AG04450 (cell line): Measurements from ENCODE around the gene MRPL48. TPM values are rescaled to one million over a fixed set of nuclear protein-coding genes. Genes with fewer than 3 reads are reported as not detected.
A peak's percentile ranks its signal among the peaks of the same experiment; 100 is the strongest.
"Not testable (repeated sequence)": the region's sequence is repeated elsewhere in the genome, so short reads cannot be mapped to it uniquely, and the experiment has no call there.

Source experiments
- CTCF ChIA-PET: fragments of 300-600, 350-600 bp; formaldehyde crosslinking; extraction: SDS; loops from one replicate; lab custom pipeline; 2022; ENCODE audit warnings: antibody characterized with exemption, inconsistent platforms; lab: Charles Lee
- POLR2A ChIA-PET: fragments of 350-600 bp; formaldehyde crosslinking; extraction: SDS; loops from one replicate; lab custom pipeline; 2021; ENCODE audit warnings: antibody characterized with exemption, inconsistent platforms; lab: Yijun Ruan, JAX
- DNase-seq: peaks from one replicate; pipeline ENCODE4 v3.0.0-alpha.2; 2011; ENCODE audit warnings: low read depth, low spot score
- H3K27ac ChIP-seq: one replicate; pipeline ENCODE4 v1.5.1; 2012; ENCODE audit warnings: low read depth, low read length, control low read depth
- H3K27me3 ChIP-seq: one replicate; pipeline ENCODE4 v1.6.0; 2012; ENCODE audit warnings: low read length; ENCODE audit not compliant: control insufficient read depth, insufficient read depth
- H3K4me3 ChIP-seq: 2 replicates; pipeline ENCODE4 v1.5.1; 2011; ENCODE audit warnings: mild to moderate bottlenecking, low read depth, low read length, control low read depth
- H3K9me3 ChIP-seq: 2 replicates; pipeline ENCODE4 v1.5.1; 2012; ENCODE audit warnings: low read length; ENCODE audit not compliant: control insufficient read depth, insufficient read depth
- polyA plus RNA-seq: library from polyadenylated mRNA; depleted of rRNA; stranded (reverse); fragments of >200 nt; gene quantifications from 2 replicates; pipeline ENCODE4 v1.2.3, GENCODE V29; 2011
- TF ChIP-seq, protein P1 (sequence below): IDR thresholded peaks from 2 replicates; pipeline ENCODE4 v1.5.1; 2011; ENCODE audit warnings: low read depth, low read length, control low read depth, inconsistent platforms

MRPL48 gene
- polyA plus RNA-seq, 1 experiment = 65.7 TPM

DNA sequence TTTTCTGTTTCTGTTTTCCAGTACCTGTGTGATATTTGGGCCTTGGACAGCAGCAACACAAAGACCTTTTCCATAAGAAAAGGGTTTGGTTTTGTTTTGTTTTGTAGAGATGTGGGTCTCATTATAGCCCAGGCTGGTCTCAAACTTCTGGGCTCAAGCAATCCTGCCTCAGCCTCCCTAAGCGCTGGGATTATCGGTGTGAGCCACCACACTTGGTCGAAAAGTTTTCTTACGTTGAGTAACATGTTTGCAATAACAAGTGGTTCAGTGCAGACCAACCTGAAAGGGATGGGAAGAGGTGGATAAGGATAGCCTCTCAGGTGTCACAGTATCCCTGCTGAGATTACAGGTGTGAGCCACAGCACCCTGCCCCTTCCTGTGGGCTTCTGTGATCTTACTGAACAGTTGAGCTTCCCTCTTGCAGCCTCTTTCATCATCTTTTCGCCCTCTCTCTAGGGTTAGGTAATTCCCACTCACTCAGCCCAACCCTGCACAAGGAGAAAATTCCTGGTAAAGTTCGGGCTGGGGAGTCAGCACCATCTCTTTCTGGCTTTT lies 3.5 kb upstream of the MRPL48 start:
- TF ChIP-seq, protein P1, sequence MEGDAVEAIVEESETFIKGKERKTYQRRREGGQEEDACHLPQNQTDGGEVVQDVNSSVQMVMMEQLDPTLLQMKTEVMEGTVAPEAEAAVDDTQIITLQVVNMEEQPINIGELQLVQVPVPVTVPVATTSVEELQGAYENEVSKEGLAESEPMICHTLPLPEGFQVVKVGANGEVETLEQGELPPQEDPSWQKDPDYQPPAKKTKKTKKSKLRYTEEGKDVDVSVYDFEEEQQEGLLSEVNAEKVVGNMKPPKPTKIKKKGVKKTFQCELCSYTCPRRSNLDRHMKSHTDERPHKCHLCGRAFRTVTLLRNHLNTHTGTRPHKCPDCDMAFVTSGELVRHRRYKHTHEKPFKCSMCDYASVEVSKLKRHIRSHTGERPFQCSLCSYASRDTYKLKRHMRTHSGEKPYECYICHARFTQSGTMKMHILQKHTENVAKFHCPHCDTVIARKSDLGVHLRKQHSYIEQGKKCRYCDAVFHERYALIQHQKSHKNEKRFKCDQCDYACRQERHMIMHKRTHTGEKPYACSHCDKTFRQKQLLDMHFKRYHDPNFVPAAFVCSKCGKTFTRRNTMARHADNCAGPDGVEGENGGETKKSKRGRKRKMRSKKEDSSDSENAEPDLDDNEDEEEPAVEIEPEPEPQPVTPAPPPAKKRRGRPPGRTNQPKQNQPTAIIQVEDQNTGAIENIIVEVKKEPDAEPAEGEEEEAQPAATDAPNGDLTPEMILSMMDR = no peak
- H3K4me3 ChIP-seq = no peak overlapping the region
- no peaks in the 10 kb centered on the region for H3K9me3 ChIP-seq
- ChIA-PET CTCF (no interaction called here), POLR2A (no interaction called here)
- no peaks in the 10 kb centered on the region for H3K27me3 ChIP-seq
- DNase-seq = no peak
- H3K27ac ChIP-seq = no peak overlapping the region

DNA sequence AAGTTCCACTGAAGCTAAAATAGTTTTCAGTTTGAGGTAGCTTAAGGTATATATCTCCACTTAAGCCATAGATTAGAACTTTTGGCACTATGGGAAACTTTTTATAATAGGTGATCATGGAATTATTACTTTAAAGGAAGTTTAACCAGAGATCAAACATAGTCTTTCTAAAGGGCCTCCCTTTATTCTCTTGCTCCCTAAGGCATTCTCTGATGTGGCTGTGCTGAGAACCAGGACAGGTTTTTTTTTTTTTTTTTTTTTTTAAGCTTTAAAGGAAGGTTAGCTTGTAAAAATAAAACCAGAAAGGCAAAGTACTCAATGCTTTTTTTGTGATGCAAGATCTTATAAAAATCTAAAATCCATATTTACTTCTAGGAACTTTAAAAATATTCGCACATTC lies 2.9 kb upstream of the MRPL48 start:
- Histone ChIP-seq H3K27ac (no peak overlapping the region), H3K4me3 (no peak overlapping the region), H3K9me3 (no peaks in the 10 kb centered on the region), H3K27me3 (no peaks in the 10 kb centered on the region)
- ChIA-PET CTCF (no interaction called here), POLR2A (no interaction called here)
- TF ChIP-seq, protein P1 = no peak
- no peak for DNase-seq

DNA sequence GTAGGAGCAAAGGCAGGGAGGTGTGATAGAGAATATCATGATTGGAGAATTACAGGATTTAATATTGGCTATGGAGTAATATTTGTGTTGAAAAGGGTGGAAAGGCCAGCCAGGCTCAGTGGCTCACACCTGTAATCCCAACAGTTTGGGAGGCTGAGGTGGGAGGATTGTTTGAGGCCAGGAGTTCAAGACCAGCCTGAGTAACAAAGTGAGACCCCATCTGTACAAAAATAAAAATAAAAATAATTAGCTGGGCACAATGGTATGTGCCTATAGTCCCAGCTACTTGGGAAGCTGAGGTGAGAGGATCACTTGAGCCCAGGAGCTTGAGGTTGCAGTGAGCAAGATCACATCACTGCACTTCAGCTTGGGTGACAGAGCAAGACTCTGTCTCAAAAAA lies 2.2 kb upstream of the MRPL48 start:
- not testable (repeated sequence) for H3K27ac ChIP-seq, H3K4me3 ChIP-seq
- CTCF ChIA-PET = interaction anchor here (0.6 kb wide), 1 partner anchor 353 kb away, joined by 4 read pairs; no protein-coding TSS in a partner anchor

DNA sequence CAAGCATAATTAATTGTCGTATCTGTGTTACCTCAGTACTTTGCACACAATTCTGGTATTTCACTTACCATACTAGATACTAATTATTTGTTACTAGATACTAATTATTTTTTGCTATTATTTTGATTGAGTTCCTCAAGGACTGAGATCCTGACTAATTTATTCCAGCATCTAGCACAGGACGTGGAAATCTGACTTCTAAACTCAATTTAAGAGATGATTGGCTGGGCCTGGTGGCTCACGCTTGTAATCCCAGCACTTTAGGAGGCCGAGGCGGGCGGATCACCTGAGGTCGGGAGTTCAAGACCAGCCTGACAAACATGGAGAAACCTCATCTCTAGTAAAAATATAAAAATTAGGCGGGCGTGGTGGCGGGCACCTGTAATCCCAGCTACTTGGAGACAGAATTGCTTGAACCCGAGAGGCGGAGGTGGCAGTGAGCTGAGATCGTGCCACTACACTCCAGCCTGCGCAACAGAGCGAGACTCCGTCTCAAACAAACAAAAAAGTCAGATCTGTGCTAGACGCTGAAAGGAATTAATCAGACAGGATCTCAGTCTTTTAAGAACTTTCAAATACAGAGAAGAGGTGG lies 527 bp upstream of the MRPL48 start:
- Histone ChIP-seq H3K27me3 (no peaks in the 10 kb centered on the region), H3K27ac (peak overlapping the region; percentile 89), H3K9me3 (no peaks in the 10 kb centered on the region), H3K4me3 (peak overlapping the region; percentile 93)
- POLR2A ChIA-PET = interaction anchor here (0.5 to 2.2 kb wide), 8 partner anchors 8 to 131 kb away, joined by 3 to 29 read pairs (median 5); partner anchors contain the start of gene RAB6A
- TF ChIP-seq, protein P1 = no peak
- DNase-seq = no peak
- CTCF ChIA-PET = no interaction called here

More for the DNA sequence above, 2.2 kb upstream of the MRPL48 start:
- POLR2A ChIA-PET = interaction anchor here (0.6 kb wide), 1 partner anchor 1008 kb away, joined by 4 read pairs; no protein-coding TSS in a partner anchor
- not testable (repeated sequence) for DNase-seq, H3K27me3 ChIP-seq, H3K9me3 ChIP-seq

DNA sequence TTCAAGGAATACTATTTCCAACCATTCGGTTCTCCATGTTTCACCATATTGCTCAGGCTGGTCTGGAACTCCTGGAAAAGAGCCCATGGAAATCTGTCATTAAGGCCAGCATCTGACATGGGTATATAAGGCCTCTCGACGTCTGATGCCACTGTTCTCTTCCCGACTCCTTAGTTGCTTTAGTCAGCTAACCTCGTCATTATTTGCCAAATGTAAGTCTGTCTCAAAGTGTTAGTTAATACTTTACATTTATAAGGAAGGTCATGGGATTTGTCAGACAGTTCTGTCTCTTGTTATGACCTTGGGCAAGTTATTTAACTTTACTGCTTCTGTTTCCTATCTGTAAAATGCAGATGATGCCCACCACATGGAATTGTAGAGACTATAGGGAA lies 1.6 kb downstream of the MRPL48 start:
- ChIA-PET CTCF (no interaction called here), POLR2A (no interaction called here)
- Histone ChIP-seq H3K27me3 (no peaks in the 10 kb centered on the region), H3K4me3 (no peak overlapping the region), H3K27ac (no peak overlapping the region), H3K9me3 (no peaks in the 10 kb centered on the region)
- no peak for DNase-seq
- TF ChIP-seq, protein P1 = no peak
